Osteoblast (primary cell): ENCODE results near the gene APAF1. TPM values are rescaled to one million over a fixed set of nuclear protein-coding genes. Genes with fewer than 3 reads are reported as not detected.

ENCODE experiments used
- DNase-seq: peaks from one replicate; pipeline ENCODE4 v3.0.0; 2011; ENCODE audit warnings: low spot score, mixed read lengths; ENCODE audit not compliant: insufficient read length; ENCODE audit errors: missing footprints
- H2AFZ ChIP-seq: 2 replicates; pipeline ENCODE4 v1.6.0; 2011; ENCODE audit warnings: mild to moderate bottlenecking, low read length
- H3K27ac ChIP-seq: 2 replicates; pipeline ENCODE4 v1.5.1; 2011; ENCODE audit warnings: mild to moderate bottlenecking, low read depth, low read length, moderate library complexity
- H3K27me3 ChIP-seq: 2 replicates; pipeline ENCODE4 v1.6.0; 2012; ENCODE audit warnings: mild to moderate bottlenecking, control low read depth, inconsistent platforms, low read length, moderate library complexity; ENCODE audit not compliant: insufficient read depth
- H3K36me3 ChIP-seq: 2 replicates; pipeline ENCODE4 v1.5.1; 2011; ENCODE audit warnings: mild to moderate bottlenecking, low read length, control low read depth, moderate library complexity; ENCODE audit not compliant: insufficient read depth
- H3K4me1 ChIP-seq: 2 replicates; pipeline ENCODE4 v1.5.1; 2011; ENCODE audit warnings: mild to moderate bottlenecking, low read length, control low read depth, moderate library complexity; ENCODE audit not compliant: insufficient read depth
- H3K4me2 ChIP-seq: 2 replicates; pipeline ENCODE4 v1.6.0; 2011; ENCODE audit warnings: mild to moderate bottlenecking, low read length; ENCODE audit not compliant: insufficient read depth
- H3K4me3 ChIP-seq: fragments of 200-600 bp; sonication (generic); 3 replicates; pipeline ENCODE4 v1.5.1; 2012; ENCODE audit warnings: mild to moderate bottlenecking, low read length, inconsistent platforms; ENCODE audit not compliant: insufficient read depth
- H3K79me2 ChIP-seq: 2 replicates; pipeline ENCODE4 v1.6.0; 2012; ENCODE audit warnings: mild to moderate bottlenecking, low read length, control low read depth, inconsistent platforms; ENCODE audit not compliant: insufficient read depth
- H3K9me3 ChIP-seq: 2 replicates; pipeline ENCODE4 v1.5.1; 2011; ENCODE audit warnings: low read depth, low read length, control low read depth
- H4K20me1 ChIP-seq: 2 replicates; pipeline ENCODE4 v1.6.0; 2012; ENCODE audit warnings: mild to moderate bottlenecking, low read length, control low read depth; ENCODE audit not compliant: insufficient read depth
- total RNA-seq: library from RNA; depleted of rRNA; stranded (reverse); fragments of >200 nt; gene quantifications from 2 replicates; pipeline ENCODE4 v1.2.3, GENCODE V29; 2012
- TF ChIP-seq, protein P1 (sequence below): IDR thresholded peaks from 2 replicates; pipeline ENCODE4 v1.5.1; 2011; ENCODE audit warnings: mild to moderate bottlenecking, low read depth, low read length, moderate library complexity; ENCODE audit errors: extremely low read depth

Gene APAF1
- total RNA-seq, 1 donor: 15.2 TPM

DNA sequence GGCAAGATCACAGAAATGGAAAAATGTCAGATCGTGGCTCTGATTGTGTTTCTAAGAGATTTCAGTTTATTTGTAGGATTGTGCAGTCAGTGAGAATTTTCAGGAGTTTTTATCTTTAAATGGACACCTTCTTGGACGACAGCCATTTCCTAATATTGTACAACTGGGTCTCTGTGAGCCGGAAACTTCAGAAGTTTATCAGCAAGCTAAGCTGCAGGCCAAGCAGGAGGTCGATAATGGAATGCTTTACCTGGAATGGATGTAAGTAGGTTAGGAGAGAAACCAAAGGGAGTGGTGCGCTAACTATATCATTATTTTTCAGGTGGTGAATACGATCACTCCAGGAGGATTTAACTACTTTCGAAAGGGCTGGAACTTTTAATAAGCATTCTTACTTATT lies 26.4 kb downstream of the APAF1 start:
- Histone ChIP-seq H3K79me2 (no peaks in the 10 kb centered on the region), H2AFZ (no peak overlapping the region), H3K27me3 (no peaks in the 10 kb centered on the region), H3K27ac (no peak overlapping the region), H3K4me1 (peaks cover 8% of the 10 kb centered on the region), H3K36me3 (peaks cover 15% of the 10 kb centered on the region), H3K4me3 (no peak overlapping the region), H3K9me3 (no peaks in the 10 kb centered on the region), H3K4me2 (no peak overlapping the region), H4K20me1 (no peaks in the 10 kb centered on the region)
- TF ChIP-seq, protein P1, sequence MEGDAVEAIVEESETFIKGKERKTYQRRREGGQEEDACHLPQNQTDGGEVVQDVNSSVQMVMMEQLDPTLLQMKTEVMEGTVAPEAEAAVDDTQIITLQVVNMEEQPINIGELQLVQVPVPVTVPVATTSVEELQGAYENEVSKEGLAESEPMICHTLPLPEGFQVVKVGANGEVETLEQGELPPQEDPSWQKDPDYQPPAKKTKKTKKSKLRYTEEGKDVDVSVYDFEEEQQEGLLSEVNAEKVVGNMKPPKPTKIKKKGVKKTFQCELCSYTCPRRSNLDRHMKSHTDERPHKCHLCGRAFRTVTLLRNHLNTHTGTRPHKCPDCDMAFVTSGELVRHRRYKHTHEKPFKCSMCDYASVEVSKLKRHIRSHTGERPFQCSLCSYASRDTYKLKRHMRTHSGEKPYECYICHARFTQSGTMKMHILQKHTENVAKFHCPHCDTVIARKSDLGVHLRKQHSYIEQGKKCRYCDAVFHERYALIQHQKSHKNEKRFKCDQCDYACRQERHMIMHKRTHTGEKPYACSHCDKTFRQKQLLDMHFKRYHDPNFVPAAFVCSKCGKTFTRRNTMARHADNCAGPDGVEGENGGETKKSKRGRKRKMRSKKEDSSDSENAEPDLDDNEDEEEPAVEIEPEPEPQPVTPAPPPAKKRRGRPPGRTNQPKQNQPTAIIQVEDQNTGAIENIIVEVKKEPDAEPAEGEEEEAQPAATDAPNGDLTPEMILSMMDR: no peak
- no peak for DNase-seq

DNA sequence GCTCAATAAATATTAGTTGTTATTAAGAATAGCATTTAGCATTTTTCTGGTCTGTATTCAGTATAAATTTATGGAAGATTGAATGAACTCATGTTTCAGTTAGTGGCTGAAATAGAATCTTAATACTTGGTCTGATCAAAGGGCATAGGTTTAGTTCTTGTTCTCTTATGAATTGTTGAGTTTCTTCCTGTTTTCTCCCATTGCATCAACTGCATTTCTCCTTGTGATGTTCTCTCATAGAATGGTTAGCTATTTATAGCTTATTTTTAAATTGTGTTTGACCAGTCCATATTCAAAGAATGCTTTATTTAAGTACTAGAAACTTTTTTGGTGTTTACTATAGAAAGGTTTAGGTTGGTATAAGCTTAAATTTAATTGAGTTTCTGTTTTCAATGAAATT lies 29.8 kb downstream of the APAF1 start:
- Histone ChIP-seq H3K36me3 (peaks cover 19% of the 10 kb centered on the region), H2AFZ (no peak overlapping the region), H3K27ac (no peak overlapping the region), H3K4me1 (no peaks in the 10 kb centered on the region), H3K4me2 (no peak overlapping the region), H3K27me3 (no peaks in the 10 kb centered on the region), H3K4me3 (no peak overlapping the region), H3K79me2 (no peaks in the 10 kb centered on the region), H3K9me3 (no peaks in the 10 kb centered on the region), H4K20me1 (no peaks in the 10 kb centered on the region)
- TF ChIP-seq, protein P1: no peak
- DNase-seq: no peak

DNA sequence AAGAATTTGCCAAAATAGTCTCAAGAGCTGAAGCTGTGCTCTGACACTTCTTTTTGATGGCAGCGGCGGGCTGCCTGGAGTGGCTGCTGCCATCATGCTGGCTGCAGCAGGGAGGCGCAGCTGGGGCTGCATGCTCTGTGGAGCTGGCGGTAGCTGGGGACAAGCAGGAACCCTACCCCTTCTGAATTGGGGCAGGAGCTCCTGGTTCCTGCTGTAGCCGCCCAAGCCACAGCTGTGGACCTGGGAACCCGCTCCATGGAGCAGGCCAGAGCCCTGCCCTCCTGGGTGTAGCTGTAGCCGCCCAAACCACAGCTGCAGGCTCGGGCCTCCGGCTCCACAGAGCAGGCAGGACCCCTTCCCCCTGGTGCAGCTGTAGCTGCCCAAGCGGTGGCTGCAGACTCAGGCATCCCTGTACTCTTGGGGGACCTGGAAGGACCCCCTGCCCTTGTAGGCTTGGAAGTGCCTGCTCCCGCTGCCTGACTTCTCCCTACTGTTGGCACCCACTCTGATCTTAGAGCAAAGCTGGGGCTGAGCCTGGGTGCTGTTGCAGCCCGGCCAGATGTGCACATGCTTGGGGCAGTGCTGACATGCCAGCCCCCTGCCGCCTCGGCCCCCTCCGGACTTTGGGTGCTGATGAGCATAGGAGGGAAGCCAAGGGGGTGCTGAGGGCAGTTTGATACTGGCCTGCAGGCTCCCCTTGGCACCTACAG lies 33.3 kb downstream of the APAF1 start:
- no peak for DNase-seq
- Histone ChIP-seq H3K4me1 (no peaks in the 10 kb centered on the region), H3K27me3 (no peaks in the 10 kb centered on the region), H4K20me1 (no peaks in the 10 kb centered on the region), H3K79me2 (no peaks in the 10 kb centered on the region), H3K27ac (no peak overlapping the region), H3K4me3 (no peak overlapping the region), H2AFZ (no peak overlapping the region), H3K4me2 (no peak overlapping the region), H3K9me3 (no peaks in the 10 kb centered on the region), H3K36me3 (peaks cover 49% of the 10 kb centered on the region)
- TF ChIP-seq, protein P1: no peak

DNA sequence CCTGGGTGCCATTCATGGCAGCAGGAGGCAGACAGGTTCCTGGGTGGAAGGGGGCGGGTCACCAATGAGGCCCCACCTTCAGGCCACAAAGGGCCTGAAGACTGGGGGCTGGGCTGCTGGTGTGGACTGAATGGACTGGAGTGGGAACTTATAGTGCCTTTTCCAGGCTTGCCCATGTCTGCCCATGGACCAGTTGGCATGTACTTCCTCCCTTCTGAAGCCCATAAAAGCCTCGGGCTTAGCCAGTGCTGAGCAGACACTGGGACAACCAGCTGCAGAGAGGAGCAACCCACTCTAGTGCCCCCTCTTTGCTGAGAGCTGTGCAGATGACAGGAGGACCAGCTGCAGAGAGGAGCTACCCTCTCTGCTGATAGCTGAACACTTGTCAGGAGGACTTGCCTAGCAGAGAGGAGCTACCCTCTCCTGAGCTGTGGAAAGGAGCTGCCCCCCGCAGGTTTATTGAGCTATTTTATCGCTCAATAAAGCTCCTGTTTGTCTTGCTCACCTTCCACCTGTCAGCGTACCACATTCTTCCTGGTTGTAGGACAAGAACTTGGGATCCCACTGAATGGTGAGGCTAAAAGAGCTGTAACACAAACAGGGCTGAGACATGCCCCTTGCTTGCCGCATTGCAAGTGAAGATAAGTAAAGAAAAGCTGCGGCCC lies 34.0 kb downstream of the APAF1 start:
- H3K79me2 ChIP-seq: no peaks in the 10 kb centered on the region
- TF ChIP-seq, protein P1: no peak
- no peak overlapping the region for H3K4me2 ChIP-seq
- H2AFZ ChIP-seq: no peak overlapping the region
- no peak for DNase-seq
- peaks cover 52% of the 10 kb centered on the region for H3K36me3 ChIP-seq
- H3K4me1 ChIP-seq: no peaks in the 10 kb centered on the region
- no peaks in the 10 kb centered on the region for H3K27me3 ChIP-seq
- H3K4me3 ChIP-seq: no peak overlapping the region
- no peaks in the 10 kb centered on the region for H3K9me3 ChIP-seq
- H4K20me1 ChIP-seq: no peaks in the 10 kb centered on the region
- no peak overlapping the region for H3K27ac ChIP-seq
